OCI-LY1 (cell line): ENCODE results near the gene PDIA3.

Experiments used
- EZH2 ChIP-seq: fragments of 200-600 bp; sonication (generic), shearing (Covaris generic); IDR thresholded peaks from 2 replicates; pipeline ENCODE4 v1.8.0; 2017; ENCODE audit warnings: borderline replicate concordance, mixed run types, mild to moderate bottlenecking, antibody characterized with exemption, low read length, moderate library complexity, mixed read lengths
- TF ChIP-seq, protein P1 (sequence below): fragments of 200-600 bp; sonication (generic), shearing (Covaris generic); IDR thresholded peaks from 2 replicates; pipeline ENCODE4 v1.5.1; 2017; ENCODE audit warnings: mild to moderate bottlenecking, antibody characterized with exemption, low read length, moderate library complexity, mixed read lengths

DNA sequence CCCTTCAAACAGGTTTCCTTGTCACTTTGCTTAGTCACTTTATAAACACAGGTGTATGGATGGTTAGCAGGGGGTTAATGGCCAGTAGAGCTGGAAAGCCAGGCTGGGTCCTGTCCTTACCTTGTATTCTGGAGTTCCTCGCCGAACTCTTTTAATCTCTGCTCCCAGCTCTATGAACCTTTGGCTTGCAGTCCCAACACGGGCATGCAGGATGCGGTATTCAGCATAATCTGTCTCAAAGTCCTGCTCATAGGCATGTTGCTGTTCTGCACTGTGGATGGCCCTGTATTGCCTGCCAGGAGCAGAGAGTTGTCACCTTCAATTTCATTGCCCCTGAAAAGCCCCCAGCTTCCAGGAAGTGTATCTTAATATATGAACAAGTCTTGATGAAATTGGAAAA lies 27.8 kb downstream of the PDIA3 start:
- TF ChIP-seq, protein P1, sequence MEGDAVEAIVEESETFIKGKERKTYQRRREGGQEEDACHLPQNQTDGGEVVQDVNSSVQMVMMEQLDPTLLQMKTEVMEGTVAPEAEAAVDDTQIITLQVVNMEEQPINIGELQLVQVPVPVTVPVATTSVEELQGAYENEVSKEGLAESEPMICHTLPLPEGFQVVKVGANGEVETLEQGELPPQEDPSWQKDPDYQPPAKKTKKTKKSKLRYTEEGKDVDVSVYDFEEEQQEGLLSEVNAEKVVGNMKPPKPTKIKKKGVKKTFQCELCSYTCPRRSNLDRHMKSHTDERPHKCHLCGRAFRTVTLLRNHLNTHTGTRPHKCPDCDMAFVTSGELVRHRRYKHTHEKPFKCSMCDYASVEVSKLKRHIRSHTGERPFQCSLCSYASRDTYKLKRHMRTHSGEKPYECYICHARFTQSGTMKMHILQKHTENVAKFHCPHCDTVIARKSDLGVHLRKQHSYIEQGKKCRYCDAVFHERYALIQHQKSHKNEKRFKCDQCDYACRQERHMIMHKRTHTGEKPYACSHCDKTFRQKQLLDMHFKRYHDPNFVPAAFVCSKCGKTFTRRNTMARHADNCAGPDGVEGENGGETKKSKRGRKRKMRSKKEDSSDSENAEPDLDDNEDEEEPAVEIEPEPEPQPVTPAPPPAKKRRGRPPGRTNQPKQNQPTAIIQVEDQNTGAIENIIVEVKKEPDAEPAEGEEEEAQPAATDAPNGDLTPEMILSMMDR, result no peak
- no peak for TF ChIP-seq EZH2
